ENCODE data around the gene PMPCA. TPM values are rescaled to one million over a fixed set of nuclear protein-coding genes. Genes with fewer than 3 reads are reported as not detected.

Gene PMPCA, protein sequence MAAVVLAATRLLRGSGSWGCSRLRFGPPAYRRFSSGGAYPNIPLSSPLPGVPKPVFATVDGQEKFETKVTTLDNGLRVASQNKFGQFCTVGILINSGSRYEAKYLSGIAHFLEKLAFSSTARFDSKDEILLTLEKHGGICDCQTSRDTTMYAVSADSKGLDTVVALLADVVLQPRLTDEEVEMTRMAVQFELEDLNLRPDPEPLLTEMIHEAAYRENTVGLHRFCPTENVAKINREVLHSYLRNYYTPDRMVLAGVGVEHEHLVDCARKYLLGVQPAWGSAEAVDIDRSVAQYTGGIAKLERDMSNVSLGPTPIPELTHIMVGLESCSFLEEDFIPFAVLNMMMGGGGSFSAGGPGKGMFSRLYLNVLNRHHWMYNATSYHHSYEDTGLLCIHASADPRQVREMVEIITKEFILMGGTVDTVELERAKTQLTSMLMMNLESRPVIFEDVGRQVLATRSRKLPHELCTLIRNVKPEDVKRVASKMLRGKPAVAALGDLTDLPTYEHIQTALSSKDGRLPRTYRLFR
- 82.0 and 87.1 TPM in 2 replicates for total RNA-seq (2014; rRNA removed; shearing (Covaris generic))

DNA sequence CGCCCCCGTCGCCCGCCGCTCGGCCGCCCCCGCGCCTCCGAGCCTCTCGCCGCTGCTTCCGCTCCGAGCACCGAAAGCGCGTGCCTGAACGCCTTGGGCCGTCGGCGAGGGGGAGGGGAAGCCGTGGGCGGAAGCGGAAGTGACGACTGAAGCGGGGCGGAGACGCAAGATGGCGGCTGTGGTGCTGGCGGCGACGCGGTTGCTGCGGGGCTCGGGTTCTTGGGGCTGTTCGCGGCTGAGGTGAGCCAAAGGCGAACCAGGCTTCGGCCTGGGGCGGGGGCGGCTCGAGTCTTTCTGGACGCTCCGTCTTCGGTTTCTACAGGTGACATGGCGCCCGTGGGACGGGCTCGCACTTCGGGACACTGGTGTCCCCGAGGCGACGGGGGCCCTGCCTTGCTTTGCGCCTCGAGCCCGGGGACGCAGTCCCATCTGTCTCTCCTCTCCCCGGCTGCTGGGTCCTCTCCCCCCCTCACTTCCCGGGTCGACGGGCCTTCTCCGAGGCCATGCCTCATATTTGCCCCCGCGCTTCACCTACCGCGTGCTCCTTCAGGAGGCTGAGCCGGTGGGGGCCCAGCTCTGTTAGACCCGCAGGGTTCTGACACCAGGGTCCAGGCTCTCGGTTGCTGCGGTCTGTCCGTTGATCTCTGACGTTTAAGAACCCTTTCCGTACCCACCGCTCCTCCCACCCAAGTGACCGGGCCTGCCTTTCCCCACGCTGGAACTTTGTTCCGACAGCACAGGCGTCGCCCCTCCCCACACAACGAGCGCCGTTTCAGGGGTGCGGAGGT lies at the start of gene PMPCA, which contains the start of gene ENTR1:
PMPCA (plus strand) TSS at position 159 of the 788 bp plus-strand sequence; CDS start at position 170, 11 bp downstream.
ENTR1 (minus strand) TSS at position 115 of the 788 bp plus-strand sequence. CDS start 217 bp downstream, outside the sequence.
- Histone ChIP-seq H3K27ac (peak within 1 kb of the TSS; percentile 68), H3K27me3 (no peaks in the 10 kb centered on the region), H3K4me3 (peak within 1 kb of the TSS; percentile 94), H3K36me3 (peaks cover 54% of the 10 kb centered on the region), H3K4me1 (peaks cover 5% of the 10 kb centered on the region), H3K9me3 (replicated peaks) (no peaks in the 10 kb centered on the region)
- DNase-seq: peak; percentile 92

DNA sequence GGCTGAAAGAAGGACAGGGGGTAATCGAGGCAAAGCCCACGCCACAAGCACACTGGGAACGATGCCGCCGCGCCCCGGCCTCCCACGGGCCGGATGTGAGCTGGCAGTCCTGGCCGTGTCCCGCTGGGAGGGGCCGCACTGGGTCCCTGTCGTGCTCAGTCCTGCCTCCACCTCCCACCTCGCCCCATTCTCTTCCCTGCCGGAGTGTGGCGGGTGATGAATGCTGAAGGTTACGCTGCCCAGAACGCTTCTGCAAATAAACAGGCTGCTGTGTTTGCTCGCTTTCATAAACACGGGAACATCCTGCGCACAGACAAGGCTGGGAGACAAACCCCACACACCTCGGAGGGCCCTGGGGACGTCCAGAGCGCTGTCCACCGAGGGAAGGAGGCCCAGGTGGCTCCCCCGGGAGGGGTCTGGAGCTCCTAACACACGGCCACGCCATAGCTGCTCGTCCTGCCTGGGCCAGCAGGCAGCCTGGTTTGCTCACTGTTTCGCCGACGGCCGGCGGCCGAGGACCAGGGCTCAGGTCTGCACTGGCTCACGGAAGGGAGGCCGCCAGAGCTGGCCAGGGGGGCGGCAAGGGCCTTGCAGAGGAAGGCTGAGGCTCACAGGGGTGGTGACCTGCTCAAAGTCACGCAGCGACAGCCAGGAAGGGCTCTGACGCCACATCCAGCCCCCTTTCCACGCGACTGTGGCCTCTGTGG lies 49.3 kb upstream of the PMPCA start:
- Histone ChIP-seq H3K27ac (no peak overlapping the region), H3K4me3 (no peak overlapping the region), H3K36me3 (no peaks in the 10 kb centered on the region; the same call in 1 of the 2 replicates), H3K27me3 (no peaks in the 10 kb centered on the region), H3K9me3 (replicated peaks) (no peaks in the 10 kb centered on the region), H3K4me1 (peaks cover 9% of the 10 kb centered on the region)
- no peak for DNase-seq

DNA sequence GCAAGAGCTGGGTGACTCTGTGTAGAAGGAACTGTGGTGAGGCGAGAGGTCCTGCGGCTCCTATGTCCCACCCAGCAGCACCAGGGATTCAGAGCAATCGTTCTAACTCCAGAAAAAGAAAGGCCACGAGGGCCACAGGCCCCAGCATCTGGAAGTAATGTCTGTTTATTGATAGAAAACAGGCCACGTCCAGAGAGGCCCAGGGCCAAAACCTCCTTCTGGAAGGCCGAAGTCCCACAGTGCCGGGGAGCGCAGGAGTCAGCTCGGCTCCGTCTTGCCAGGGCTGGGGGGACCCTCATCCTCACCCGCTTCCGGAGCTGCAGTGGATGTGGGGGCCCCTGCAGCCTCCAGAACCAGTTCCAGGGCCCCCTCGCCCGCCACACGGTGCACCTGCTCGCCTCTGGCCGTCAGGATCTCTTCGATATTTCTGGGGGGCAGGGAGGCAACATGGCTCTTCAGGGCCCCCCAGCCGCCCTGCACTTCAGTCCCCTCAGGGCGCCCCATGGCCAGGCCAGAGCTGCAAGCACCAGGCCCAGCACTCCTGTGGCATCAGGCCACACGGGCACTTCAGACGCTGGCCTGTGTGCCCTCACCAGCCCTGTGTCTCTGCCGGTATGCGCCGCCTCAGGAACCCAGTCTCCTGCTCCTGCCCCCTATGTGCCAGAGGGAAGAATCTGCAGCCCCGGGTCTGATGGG lies 48.6 kb upstream of the PMPCA start:
- H3K36me3 ChIP-seq: no peaks in the 10 kb centered on the region
- H3K4me3 ChIP-seq: no peak overlapping the region
- H3K27me3 ChIP-seq: no peaks in the 10 kb centered on the region
- H3K27ac ChIP-seq: no peak overlapping the region
- no peak for DNase-seq
- no peaks in the 10 kb centered on the region for H3K9me3 ChIP-seq (replicated peaks)
- H3K4me1 ChIP-seq: peaks cover 9% of the 10 kb centered on the region

DNA sequence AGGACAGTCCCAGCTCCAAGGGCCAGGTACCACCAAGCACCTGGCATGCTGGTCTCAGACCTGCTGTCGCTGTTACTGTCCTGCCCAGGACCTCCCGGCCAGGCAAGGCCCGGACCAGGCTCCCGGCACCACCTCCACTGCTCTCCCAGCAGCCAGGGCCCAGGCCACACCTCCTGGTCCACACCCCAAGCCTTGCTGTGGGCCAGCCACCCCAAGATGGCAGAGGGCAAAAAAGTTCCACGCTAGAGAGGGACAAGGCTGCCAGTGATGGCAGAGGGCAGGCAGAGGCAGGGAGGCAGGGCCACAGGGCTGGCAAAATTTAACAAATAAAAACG lies 48.0 kb upstream of the PMPCA start:
- peaks cover 9% of the 10 kb centered on the region for H3K4me1 ChIP-seq
- H3K9me3 ChIP-seq (replicated peaks): no peaks in the 10 kb centered on the region
- no peak overlapping the region for H3K27ac ChIP-seq
- DNase-seq: no peak
- H3K36me3 ChIP-seq: no peaks in the 10 kb centered on the region
- H3K27me3 ChIP-seq: no peaks in the 10 kb centered on the region
- H3K4me3 ChIP-seq: no peak overlapping the region

DNA sequence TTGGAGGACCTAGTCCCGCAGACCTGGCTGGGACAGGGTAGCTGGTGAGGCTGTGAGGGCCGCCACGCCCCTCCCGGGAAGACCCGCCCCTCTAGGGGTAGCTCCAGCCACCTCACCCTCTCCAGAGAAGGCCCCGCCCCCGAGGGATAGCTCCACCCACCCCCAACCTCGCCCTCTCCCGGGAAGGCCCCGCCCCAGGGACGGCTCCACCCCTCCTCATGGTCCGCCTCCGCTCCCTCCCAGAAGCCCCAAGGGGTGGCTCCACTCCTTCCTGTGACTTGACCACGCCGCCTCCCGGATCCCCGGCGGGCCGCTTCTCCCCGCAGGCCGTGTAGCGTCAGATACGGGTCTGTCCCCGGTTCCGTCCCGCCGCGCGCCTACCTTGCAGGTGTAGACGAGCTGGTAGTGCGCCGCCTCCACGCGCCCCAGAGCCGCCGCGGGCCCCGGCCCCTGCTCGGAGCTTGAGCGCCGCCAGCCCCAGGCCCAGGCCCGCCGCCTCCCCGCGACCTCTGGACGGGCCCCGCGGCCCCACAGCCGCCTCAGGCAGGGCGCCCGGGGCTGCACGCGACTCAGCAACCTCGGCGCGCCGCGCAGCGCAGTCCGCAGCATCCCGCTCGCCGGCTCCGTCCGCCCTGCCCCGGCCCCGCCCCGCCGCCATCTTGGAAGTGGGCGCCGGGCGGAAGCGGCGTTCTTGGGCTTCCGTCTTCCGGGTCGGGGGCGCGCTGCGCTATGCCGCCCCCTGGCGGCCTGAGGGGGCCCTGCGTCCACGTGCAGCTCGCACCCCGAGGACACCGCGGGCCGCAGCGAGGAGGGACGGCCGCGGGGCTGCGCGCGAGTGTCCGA lies 47.1 kb upstream of the PMPCA start, which contains the start of gene DNLZ:
DNLZ (minus strand) TSS at position 639 of the 843 bp plus-strand sequence; CDS start at position 609, 30 bp downstream.
- H3K27me3 ChIP-seq: no peaks in the 10 kb centered on the region
- peaks cover 9% of the 10 kb centered on the region for H3K4me1 ChIP-seq
- H3K36me3 ChIP-seq: no peaks in the 10 kb centered on the region
- H3K9me3 ChIP-seq (replicated peaks): no peaks in the 10 kb centered on the region
- peak within 1 kb of the TSS; percentile 94 for H3K4me3 ChIP-seq
- DNase-seq: peak; percentile 98 to 99
- H3K27ac ChIP-seq: peak within 1 kb of the TSS; percentile 58; the same call in 1 of the 2 replicates

DNA sequence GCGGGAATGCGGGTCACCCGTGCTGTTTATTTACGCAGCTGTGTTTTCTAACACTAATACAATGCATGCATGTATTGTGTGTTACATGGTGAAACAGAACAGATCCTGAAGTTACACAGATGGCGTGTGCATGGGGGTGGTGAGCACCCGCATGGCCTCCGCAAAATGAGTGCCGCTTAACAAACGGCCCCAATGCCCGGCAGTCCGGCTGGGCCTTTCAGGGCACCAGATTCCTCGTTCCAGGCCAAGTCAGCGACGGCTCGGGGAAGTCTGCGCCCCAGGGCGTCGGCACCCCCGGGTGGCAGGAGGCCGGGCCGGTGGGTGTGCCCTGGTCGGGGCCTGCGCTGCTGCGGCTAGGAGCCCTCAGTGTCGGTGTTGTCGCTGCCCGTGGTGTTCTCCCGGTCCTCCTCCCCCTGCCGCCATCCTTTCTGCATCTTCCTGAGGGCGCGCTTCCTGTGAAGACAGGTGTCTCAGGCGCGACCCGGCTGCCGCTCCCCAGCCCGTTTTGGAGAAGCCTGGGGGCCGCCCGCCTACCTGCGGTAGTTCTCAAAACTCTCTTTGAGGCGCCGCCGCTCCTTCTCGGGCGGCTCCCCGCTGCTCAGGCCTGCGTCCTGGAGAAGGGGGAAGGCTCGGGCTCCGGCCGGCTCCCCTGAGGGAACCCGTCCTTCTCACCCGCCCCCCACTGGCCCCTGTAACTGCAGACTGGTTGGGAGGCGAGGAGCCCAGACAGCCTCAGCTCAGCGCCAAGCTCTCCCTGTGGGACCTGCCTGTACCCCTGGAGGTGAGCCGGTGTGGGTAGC lies 46.3 kb upstream of the PMPCA start:
- peak overlapping the region; percentile 94 for H3K4me3 ChIP-seq
- H3K27me3 ChIP-seq: no peaks in the 10 kb centered on the region
- peaks cover 9% of the 10 kb centered on the region for H3K4me1 ChIP-seq
- H3K36me3 ChIP-seq: peaks cover under 1% of the 10 kb centered on the region; the same call in 1 of the 2 replicates
- no peak overlapping the region for H3K27ac ChIP-seq
- no peak for DNase-seq
- no peaks in the 10 kb centered on the region for H3K9me3 ChIP-seq (replicated peaks)

DNA sequence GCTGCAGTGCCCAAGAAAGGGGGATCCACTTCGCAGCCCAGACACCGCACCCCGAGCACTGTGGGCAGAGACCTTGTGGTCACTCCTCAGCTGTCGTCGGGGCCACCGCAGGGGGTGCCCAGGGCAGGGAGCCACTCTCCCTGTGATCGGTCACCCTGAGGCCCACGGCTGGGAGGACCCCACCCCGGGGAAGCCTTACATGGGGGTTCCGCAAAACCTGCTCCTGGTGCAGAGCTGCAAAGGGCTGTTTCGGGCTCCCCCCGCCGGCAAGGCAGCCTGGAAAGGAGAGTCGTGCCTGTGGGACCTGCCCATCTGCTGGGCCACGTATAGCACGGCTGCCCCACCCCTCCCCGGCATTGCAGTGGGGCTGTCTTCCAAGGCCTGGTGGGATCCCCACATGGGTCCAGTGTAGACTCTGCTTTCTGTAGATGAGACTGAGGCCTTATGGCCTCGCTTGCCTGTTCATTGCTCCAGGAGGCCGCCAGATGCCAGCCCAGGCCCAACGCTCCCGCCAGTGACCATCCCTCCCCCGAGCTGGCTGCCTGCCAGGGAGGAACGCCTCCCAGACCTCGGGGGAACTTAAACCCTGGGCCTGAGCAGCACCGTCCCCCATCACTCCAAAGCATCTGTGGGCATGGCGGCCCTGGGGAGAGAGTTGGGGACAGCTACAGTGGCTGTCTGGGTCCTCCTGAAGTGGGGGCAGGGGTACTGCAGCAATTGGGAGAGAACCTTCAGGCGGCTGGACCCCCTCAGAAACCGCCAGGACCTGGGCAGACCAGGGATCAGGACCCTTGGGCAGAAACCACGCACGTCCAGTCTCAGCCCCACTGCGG lies 45.3 kb upstream of the PMPCA start:
- no peak overlapping the region for H3K27ac ChIP-seq
- H3K4me3 ChIP-seq: no peak overlapping the region
- no peaks in the 10 kb centered on the region for H3K9me3 ChIP-seq (replicated peaks)
- H3K27me3 ChIP-seq: no peaks in the 10 kb centered on the region
- peaks cover 9% of the 10 kb centered on the region for H3K4me1 ChIP-seq
- DNase-seq: peak in 1 of 2 experiments; percentile 28
- H3K36me3 ChIP-seq: peaks cover 3% of the 10 kb centered on the region

DNA sequence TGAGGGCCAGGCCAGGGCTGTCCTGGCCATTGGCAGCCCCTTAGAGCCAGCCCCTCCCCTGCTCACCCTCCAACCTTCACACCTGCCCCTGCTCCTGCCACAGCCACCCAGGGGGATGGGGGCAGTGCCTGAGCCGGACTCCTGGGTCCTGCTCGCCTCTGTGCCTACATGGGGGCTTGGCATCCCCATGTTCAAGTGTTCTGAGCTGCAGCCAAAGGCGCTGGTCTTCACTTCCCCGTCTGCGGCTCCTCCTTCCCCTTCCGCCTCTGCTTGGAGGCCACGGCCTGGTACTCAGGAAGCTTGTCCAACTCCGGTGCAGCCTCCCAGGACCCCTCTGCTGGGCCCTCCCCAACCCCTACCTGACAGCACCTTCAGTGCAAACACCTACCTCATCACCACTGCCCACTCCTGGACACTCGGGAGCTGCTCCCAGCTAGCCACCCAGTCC lies 44.7 kb upstream of the PMPCA start:
- H3K4me1 ChIP-seq: peaks cover 9% of the 10 kb centered on the region
- no peak overlapping the region for H3K27ac ChIP-seq

DNA sequence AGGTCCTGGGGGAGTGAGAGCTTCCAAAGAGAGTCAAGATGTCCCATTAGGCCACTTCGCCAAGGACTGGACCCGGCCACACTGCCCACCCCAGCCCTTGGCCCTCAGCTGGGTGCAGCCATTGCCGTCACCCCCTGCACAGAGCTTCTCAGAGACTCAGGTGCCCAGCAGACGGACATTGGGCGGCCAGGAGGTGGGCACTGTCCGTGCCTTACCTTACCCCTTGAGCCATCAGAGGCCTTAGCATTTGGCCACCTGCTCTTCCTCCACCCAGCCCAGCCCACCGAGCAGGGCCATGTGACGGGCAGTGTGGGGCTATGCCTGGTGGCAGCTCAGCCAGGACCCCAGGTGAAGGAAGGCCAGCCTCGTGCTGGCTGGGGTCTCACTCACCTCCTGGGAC lies 43.6 kb upstream of the PMPCA start:
- no peaks in the 10 kb centered on the region for H3K27me3 ChIP-seq
- H3K4me3 ChIP-seq: no peak overlapping the region
- peaks cover 9% of the 10 kb centered on the region for H3K4me1 ChIP-seq
- no peaks in the 10 kb centered on the region for H3K9me3 ChIP-seq (replicated peaks)
- peaks cover 3% of the 10 kb centered on the region for H3K36me3 ChIP-seq
- no peak for DNase-seq
- H3K27ac ChIP-seq: no peak overlapping the region

More for the DNA sequence above, 44.7 kb upstream of the PMPCA start:
- Histone ChIP-seq H3K36me3 (peaks cover 3% of the 10 kb centered on the region), H3K9me3 (replicated peaks) (no peaks in the 10 kb centered on the region), H3K4me3 (no peak overlapping the region), H3K27me3 (no peaks in the 10 kb centered on the region)
- DNase-seq: no peak

DNA sequence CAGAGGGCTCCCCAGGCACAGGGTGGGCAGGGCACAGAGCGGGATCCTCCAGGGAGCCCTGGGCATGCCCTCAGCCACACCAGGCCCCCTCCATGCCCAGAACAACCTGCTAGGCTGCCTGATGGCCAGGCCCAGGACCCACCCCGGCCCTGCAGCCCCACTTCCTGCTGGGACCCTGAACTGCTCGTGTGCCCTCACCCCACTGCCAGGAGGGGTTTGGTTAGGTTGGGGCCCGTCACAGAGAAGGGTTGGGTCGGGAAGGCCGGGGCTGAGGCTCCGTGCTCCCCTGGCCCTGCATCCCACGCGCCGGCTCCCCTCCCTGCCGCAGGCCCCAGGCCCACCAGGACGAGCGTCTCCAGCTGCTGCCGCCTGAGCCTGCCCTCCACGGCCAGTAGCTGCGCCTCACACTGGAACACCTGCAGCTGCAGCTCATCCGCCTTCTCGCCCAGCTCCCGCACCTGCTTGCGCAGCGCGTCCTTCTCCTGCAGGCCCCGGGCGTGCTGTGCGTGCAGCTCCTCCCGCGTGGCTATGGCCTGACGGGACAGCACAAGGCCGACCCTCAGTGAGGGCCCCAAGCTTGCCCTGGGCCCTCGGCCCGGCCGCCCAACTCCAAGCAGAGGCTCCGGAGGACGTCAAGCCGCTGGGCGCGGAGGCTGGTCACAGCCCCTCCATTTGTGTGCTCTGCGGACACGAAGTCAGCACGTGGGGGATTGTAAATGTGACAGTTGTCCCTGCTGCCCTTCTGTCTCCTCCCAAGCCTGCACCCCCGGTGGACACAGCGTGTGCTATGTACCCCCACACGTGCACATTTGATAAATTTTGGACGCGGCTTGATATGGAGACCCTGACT lies 42.9 kb upstream of the PMPCA start:
- Histone ChIP-seq H3K36me3 (peaks cover 3% of the 10 kb centered on the region), H3K27ac (no peak overlapping the region), H3K27me3 (no peaks in the 10 kb centered on the region), H3K4me1 (peaks cover 13% of the 10 kb centered on the region), H3K4me3 (no peak overlapping the region), H3K9me3 (replicated peaks) (no peaks in the 10 kb centered on the region)
- DNase-seq: no peak

DNA sequence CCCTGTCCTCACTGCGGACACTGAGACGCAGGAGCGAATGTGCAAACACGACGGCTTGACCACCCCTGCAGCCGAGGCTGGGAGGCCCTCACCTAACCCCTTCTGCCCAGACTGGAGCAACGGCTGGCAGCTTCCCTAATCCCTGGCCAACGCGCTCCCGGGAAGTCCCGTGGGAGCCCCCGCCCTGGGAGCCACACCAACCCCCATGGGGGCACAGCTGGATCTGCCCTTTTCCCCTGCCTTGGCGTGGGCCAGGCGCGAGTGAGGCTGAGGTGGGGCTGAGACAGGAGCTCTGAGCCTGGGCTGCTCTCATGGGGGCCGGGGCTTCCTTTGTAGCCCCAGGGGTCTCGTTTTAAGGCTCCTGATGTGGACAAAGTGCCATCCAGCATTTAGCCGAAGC lies 42.3 kb upstream of the PMPCA start:
- Histone ChIP-seq H3K27ac (no peak overlapping the region), H3K27me3 (no peaks in the 10 kb centered on the region), H3K9me3 (replicated peaks) (no peaks in the 10 kb centered on the region), H3K4me3 (no peak overlapping the region), H3K4me1 (peaks cover 10% of the 10 kb centered on the region), H3K36me3 (peaks cover 3% of the 10 kb centered on the region)
- DNase-seq: no peak
